ENCODE data around the gene NBPF1. TPM values are rescaled to one million over a fixed set of nuclear protein-coding genes. Genes with fewer than 3 reads are reported as not detected.
"Not testable (repeated sequence)": the region's sequence is repeated elsewhere in the genome, so short reads cannot be mapped to it uniquely, and the experiment has no call there.

Gene NBPF1
- total and polyA plus RNA-seq, 3 donors from 2014 or later: 75.6 to 109 (median 93.9) TPM

DNA sequence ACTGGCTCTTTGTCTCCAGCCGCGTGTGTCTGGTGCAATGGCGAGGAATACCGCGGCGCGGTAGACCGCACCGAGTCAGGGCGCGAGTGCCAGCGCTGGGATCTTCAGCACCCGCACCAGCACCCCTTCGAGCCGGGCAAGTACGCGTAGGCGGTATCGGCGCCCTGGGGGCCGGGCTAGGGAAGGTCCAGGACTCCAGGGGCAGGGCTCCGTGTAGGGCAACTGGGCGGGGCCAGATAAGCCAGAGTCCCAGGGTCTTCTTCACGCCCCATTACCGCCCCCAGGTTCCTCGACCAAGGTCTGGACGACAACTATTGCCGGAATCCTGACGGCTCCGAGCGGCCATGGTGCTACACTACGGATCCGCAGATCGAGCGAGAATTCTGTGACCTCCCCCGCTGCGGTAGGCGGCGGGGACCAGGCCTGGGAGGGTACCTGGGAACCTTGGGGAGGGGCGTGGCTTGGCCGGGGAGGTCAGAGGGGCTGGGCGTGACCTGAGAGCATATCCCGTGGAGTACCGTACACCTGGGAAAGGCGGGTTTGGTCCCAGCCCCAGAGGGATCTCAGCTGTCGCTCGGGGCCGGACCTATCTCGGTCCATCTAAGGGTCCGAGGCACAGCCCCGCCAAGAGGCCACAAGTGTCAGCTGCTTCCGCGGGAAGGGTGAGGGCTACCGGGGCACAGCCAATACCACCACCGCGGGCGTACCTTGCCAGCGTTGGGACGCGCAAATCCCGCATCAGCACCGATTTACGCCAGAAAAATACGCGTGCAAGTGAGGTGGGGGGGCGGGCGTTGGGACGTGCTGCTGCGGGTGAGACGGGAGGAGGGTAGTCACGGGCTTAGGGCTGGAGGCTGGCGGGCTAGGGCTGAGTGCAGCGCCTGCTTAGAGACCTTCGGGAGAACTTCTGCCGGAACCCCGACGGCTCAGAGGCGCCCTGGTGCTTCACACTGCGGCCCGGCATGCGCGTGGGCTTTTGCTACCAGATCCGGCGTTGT is 34.1 kb upstream of the NBPF1 start:
- WGBS, 2 donors: 5% methylated on average over 36 of the region's 84 CpGs; no CpG with 5 or more reads in 1 of the 2 donors
- H3K9me3 ChIP-seq; intact Hi-C loops (cut with DNase I; ENCODE audit: low total_unique reads); H3K27me3 ChIP-seq; H3K36me3 ChIP-seq (ENCODE audit: low read depth, missing control alignments); H3K4me3 ChIP-seq; H3K27ac ChIP-seq: not testable (repeated sequence)
- DNase-seq: peak; percentile 11
- peaks cover 27% of the 10 kb centered on the region for H3K4me1 ChIP-seq

DNA sequence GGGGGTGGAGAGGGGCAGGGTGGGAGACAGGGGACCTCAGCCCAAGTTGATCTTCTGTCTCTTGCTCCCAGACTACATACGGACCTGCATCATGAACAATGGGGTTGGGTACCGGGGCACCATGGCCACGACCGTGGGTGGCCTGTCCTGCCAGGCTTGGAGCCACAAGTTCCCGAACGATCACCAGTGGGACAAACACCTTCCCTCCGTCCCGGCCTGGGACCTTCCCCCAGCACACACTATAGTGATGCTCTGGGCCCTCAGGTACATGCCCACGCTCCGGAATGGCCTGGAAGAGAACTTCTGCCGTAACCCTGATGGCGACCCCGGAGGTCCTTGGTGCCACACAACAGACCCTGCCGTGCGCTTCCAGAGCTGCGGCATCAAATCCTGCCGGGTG is 33.4 kb upstream of the NBPF1 start:
- intact Hi-C loops (cut with DNase I; ENCODE audit: low total_unique reads); H3K27me3 ChIP-seq; H3K36me3 ChIP-seq (ENCODE audit: low read depth, missing control alignments); H3K4me3 ChIP-seq; H3K27ac ChIP-seq; H3K9me3 ChIP-seq: not testable (repeated sequence)
- WGBS, 2 donors: 96% methylated on average over 7 of the region's 17 CpGs; no CpG with 5 or more reads in 1 of the 2 donors
- DNase-seq: peak; percentile 3
- peaks cover 27% of the 10 kb centered on the region for H3K4me1 ChIP-seq

DNA sequence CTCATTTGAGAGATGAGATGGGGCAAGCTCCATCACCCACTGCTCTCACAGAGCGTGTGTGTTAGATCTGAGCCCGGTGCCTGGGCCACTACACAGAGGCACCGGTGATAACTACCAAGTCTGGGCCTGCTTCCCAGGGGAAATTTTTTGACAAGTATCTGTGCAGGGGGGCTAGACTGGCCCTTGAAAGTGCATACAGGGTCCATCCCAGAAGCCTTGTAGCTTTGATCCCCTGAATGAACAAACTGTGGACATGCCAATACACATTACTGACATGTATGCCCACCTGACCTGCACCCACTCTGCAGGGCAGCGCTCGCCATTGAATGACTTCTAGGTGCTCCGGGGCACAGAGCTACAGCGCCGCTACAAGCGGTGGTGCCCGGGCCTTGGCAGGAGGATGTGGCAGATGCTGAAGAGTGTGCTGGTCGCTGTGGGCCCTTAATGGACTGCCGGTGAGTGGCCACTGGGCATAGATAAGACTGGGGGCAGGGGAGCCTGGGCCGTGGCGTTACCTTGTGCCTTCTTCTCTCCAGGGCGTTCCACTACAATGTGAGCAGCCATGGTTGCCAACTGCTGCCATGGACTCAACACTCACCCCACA is 32.8 kb upstream of the NBPF1 start:
- 87 to 90% methylated on average over 14 to 15 of the region's 15 CpGs for WGBS, 2 donors
- H3K27ac ChIP-seq; H3K27me3 ChIP-seq; intact Hi-C loops (cut with DNase I; ENCODE audit: low total_unique reads); H3K36me3 ChIP-seq (ENCODE audit: low read depth, missing control alignments); H3K9me3 ChIP-seq; H3K4me3 ChIP-seq: not testable (repeated sequence)
- peaks cover 27% of the 10 kb centered on the region for H3K4me1 ChIP-seq
- peak; percentile 14 for DNase-seq

DNA sequence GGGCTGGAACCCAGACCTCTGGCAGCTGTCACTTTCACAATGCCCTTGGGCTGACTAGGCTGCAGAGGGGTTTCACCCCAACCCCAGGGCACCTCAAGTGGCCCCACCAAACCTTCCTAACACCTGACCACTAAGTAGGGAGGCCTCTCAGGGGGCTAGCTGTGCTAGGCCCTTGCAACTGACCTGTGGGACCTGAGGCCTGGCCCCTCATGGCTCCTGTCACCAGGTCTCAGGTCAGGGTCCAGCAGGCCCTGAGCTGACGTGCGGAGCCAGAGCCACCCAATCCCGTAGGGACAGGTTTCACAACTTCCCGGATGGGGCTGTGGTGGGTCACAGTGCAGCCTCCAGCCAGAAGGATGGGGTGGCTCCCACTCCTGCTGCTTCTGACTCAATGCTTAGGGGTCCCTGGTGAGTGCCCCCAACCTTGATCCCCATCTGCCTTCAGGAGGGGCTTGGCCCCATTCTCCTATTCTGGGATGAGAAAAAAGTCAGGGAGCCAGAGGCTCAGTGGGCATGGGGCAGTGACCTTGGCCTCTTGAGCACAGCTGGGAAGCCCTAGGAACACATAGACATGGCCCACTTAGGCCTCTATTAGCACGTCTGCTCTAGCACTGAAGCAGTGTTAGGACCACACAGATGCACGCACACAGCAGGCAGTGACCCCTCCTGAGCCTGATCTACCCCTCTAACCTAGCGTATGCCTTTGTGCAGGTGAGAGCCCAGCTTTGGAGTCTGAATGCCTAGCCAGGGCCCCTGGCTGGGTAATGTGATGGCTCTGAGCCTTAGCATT is 32.1 kb upstream of the NBPF1 start:
- H3K27me3 ChIP-seq; H3K36me3 ChIP-seq (ENCODE audit: low read depth, missing control alignments); intact Hi-C loops (cut with DNase I; ENCODE audit: low total_unique reads); H3K9me3 ChIP-seq: not testable (repeated sequence)
- peak overlapping the region; percentile 79 to 84 for H3K4me3 ChIP-seq
- H3K4me1 ChIP-seq: peaks cover 27% of the 10 kb centered on the region
- peak; percentile 33 for DNase-seq
- 71 to 77% methylated on average over 5 to 7 of the region's 7 CpGs for WGBS, 2 donors
- H3K27ac ChIP-seq: peak overlapping the region; percentile 79 to 84

DNA sequence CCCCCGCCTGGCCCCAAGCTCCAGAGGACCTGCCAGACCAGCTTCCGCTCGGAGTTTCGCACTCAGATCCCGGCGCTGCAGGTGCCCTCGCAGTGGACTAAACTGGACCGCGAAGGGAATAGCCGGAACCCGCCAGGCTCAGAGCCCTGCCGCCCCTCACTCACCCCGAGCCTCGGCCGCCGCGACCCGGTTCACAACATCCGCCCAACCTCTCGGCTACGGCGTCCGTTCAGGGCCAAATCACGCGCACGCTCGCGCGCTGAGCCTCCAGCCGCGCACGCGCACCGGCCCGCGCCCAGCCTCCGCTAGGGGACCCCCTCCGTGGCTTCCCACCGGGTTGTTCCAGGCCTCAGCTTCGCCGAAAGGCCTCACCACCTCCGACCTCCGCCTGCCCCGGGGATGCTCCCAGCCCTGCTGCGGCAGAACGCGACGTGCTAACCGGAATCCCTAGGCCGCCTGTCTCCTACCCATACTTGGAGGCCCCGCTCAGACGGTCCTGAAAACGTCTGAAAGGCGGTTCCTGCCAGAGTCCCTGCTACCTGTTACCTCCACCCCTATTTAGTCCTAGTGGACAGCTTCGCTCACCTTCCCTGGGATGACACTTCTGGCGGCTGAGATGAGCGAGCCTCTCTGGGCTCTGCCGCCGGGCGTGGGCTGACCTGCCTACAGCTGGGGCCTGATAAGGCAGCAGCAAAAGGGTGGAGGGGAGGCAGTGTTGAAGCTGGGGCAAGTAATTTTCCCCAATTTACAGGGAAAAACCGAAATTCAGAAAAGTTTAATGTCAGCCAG is 31.3 kb upstream of the NBPF1 start:
- H3K27me3 ChIP-seq; intact Hi-C loops (cut with DNase I; ENCODE audit: low total_unique reads); H3K36me3 ChIP-seq (ENCODE audit: low read depth, missing control alignments); H3K9me3 ChIP-seq: not testable (repeated sequence)
- Histone ChIP-seq H3K27ac (peak overlapping the region; percentile 79 to 84), H3K4me3 (peak overlapping the region; percentile 79 to 84), H3K4me1 (peaks cover 27% of the 10 kb centered on the region)
- peak; percentile 96 for DNase-seq
- WGBS, 2 donors: 6 to 7% methylated on average over 53 to 61 of the region's 61 CpGs
- TF ChIP-seq, protein P1, sequence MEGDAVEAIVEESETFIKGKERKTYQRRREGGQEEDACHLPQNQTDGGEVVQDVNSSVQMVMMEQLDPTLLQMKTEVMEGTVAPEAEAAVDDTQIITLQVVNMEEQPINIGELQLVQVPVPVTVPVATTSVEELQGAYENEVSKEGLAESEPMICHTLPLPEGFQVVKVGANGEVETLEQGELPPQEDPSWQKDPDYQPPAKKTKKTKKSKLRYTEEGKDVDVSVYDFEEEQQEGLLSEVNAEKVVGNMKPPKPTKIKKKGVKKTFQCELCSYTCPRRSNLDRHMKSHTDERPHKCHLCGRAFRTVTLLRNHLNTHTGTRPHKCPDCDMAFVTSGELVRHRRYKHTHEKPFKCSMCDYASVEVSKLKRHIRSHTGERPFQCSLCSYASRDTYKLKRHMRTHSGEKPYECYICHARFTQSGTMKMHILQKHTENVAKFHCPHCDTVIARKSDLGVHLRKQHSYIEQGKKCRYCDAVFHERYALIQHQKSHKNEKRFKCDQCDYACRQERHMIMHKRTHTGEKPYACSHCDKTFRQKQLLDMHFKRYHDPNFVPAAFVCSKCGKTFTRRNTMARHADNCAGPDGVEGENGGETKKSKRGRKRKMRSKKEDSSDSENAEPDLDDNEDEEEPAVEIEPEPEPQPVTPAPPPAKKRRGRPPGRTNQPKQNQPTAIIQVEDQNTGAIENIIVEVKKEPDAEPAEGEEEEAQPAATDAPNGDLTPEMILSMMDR (IDR thresholded peaks at IDR 0.05): peak in 2 of 3 experiments; percentile 27 to 54

DNA sequence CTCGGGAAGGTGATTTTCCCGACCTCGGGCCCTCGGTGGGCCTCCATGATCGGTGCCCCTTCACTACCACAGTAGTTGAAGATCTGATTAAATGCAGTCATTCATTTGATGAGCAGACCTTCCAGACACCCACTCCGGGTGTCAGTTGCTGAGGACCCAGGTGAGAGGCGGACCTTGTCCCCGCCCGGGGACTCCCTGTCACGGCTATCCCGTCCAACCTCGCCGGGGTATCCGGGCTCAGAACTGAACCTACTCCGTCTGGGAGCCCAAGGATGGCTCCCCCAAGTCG is 30.8 kb upstream of the NBPF1 start:
- WGBS, 2 donors: 0 to 1% methylated on average over 16 of the region's 16 CpGs
- peak overlapping the region; percentile 79 to 84 for H3K4me3 ChIP-seq
- intact Hi-C loops (cut with DNase I; ENCODE audit: low total_unique reads): no loop called here
- H3K27ac ChIP-seq: peak overlapping the region; percentile 79 to 84
- peaks cover 27% of the 10 kb centered on the region for H3K4me1 ChIP-seq
- no peaks in the 10 kb centered on the region for H3K27me3 ChIP-seq
- H3K36me3 ChIP-seq (ENCODE audit: low read depth, missing control alignments): no peaks in the 10 kb centered on the region
- no peak for DNase-seq
- H3K9me3 ChIP-seq: no peaks in the 10 kb centered on the region
- TF ChIP-seq, protein P1 (IDR thresholded peaks at IDR 0.05): no peak
- TF ChIP-seq POLR2A (IDR thresholded peaks at IDR 0.05): no peak

DNA sequence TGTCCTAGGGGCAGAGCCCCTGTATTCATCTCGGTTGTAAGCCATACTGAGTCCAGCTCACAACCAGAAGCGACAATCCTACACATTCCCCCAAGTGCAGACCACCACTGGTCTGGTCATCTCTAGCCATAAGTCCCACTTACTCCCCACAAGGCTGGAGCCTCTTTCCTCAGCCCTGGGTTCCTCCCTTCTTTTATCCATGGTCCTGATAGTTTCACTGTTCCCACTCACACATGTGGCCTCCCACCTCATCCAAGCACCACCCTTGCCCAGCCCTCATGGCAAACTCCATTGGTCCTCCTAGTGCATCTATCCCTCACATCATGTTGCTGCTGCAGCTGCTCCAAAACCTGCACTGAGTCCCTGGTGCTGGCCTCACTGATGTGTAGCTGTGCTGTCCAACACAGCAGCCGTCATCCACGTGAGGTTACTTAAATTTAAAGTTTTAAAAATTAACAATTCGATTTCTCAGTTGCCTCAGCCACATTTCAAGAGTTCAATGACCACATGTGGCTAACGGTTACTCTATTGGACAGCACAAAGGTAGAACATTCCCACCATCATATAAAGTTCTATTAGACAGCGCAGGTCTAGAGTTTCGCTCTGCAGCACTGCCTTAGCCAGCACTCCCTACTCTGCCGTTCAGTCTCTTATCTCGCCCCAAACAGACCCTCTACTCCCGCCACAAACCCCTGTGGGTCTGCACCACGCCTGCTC is 30.3 kb upstream of the NBPF1 start:
- intact Hi-C loops (cut with DNase I; ENCODE audit: low total_unique reads); H3K36me3 ChIP-seq (ENCODE audit: low read depth, missing control alignments); H3K9me3 ChIP-seq; H3K27me3 ChIP-seq: not testable (repeated sequence)
- H3K27ac ChIP-seq: peak overlapping the region; percentile 79 to 84
- H3K4me1 ChIP-seq: peaks cover 27% of the 10 kb centered on the region
- WGBS, 2 donors: 14 to 17% methylated on average over 12 of the region's 12 CpGs
- peak; percentile 39 for DNase-seq
- peak overlapping the region; percentile 79 to 84 for H3K4me3 ChIP-seq

DNA sequence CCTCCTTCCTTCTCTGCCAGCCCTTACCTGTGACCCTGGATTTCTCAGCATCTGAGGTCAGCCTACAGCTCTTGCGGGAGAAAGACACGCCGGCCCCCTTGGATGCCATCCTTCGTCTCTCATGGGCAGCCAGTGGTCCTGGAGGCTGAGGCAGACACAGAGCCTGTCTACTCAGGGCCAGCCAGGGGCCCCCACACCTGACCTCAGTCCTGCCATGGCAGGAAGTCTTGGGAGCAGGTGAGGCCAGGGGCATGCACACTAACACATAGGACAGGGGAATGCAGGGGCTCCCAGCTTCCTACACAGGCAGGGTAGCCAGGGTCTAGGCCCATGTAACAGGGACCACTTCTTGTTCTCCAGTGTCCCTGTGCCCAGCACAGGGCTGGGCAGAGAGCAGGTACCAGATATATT is 29.6 kb upstream of the NBPF1 start:
- peak; percentile 23 for DNase-seq
- H3K27ac ChIP-seq; H3K9me3 ChIP-seq; H3K27me3 ChIP-seq; intact Hi-C loops (cut with DNase I; ENCODE audit: low total_unique reads); H3K36me3 ChIP-seq (ENCODE audit: low read depth, missing control alignments); H3K4me3 ChIP-seq: not testable (repeated sequence)
- peaks cover 27% of the 10 kb centered on the region for H3K4me1 ChIP-seq
- 63 to 82% methylated on average over 4 of the region's 4 CpGs for WGBS, 2 donors
